Retina (tissue), 1 donor: Measurements from ENCODE around the gene ANKRD2.

Experiments
- DNase-seq: peaks from one replicate; pipeline ENCODE4 v3.0.0-alpha.2; 2016

Gene ANKRD2

GRCh38 chr10:97598407-97599271 is 26.1 kb downstream of the ANKRD2 start:
- no peak for DNase-seq

GRCh38 chr10:97599272-97599619 is 26.7 kb downstream of the ANKRD2 start:
- DNase-seq, result no peak

- no peak for DNase-seq
Measured at GRCh38 chr10:97600616-97601015, 28.0 kb downstream of the ANKRD2 start.

GRCh38 chr10:97601268-97602215 is 29.0 kb downstream of the ANKRD2 start:
- no peak for DNase-seq

GRCh38 chr10:97607095-97607636 is 34.6 kb downstream of the ANKRD2 start:
- DNase-seq, result no peak

GRCh38 chr10:97608991-97609561 is 36.5 kb downstream of the ANKRD2 start:
- no peak for DNase-seq

- DNase-seq, result no peak
Measured at GRCh38 chr10:97611473-97611872, 38.9 kb downstream of the ANKRD2 start.

- no peak for DNase-seq
Measured at GRCh38 chr10:97612386-97612785, 39.8 kb downstream of the ANKRD2 start.

- no peak for DNase-seq
Measured at GRCh38 chr10:97618285-97618684, 45.7 kb downstream of the ANKRD2 start.

- no peak for DNase-seq
Measured at GRCh38 chr10:97618733-97619132, 46.2 kb downstream of the ANKRD2 start.

GRCh38 chr10:97623277-97623676 is 50.7 kb downstream of the ANKRD2 start:
- DNase-seq, result no peak

GRCh38 chr10:97627731-97628130 is 55.2 kb downstream of the ANKRD2 start:
- no peak for DNase-seq

GRCh38 chr10:97628228-97628627 is 55.6 kb downstream of the ANKRD2 start:
- no peak for DNase-seq

GRCh38 chr10:97629289-97629688 is 56.7 kb downstream of the ANKRD2 start:
- no peak for DNase-seq

- DNase-seq, result no peak
Measured at GRCh38 chr10:97631098-97631497, 58.5 kb downstream of the ANKRD2 start.

GRCh38 chr10:97632949-97633884 is 60.6 kb downstream of the ANKRD2 start, which contains the start of gene MORN4:
MORN4 (minus strand) TSS chr10:97633500; CDS start chr10:97619653, 13,847 bp downstream.
- peak; percentile 98 for DNase-seq
